Keratinocyte (primary cell): ENCODE results near the gene SLC25A19. TPM values are rescaled to one million over a fixed set of nuclear protein-coding genes. Genes with fewer than 3 reads are reported as not detected.

Source experiments
- DNase-seq: peaks from one replicate; pipeline ENCODE4 v3.0.0-alpha.2; 2011; ENCODE audit warnings: low read depth, missing footprints, low spot score
- FAIRE-seq: peaks from 2 replicates; lab custom pipeline; 2011; peaks lifted over from hg19 to GRCh38; lab: Jason Lieb, UNC
- H2AFZ ChIP-seq: 2 replicates; pipeline ENCODE4 v1.6.0; 2012; ENCODE audit warnings: low read length, control low read depth, inconsistent platforms; ENCODE audit not compliant: control insufficient read depth
- H3K27ac ChIP-seq: 2 replicates; pipeline ENCODE4 v1.5.1; 2011; ENCODE audit warnings: low read length; ENCODE audit not compliant: control insufficient read depth, insufficient read depth
- H3K27me3 ChIP-seq: 3 replicates; pipeline ENCODE4 v1.6.0; 2011; ENCODE audit warnings: low read length; ENCODE audit not compliant: control insufficient read depth, insufficient read depth; ENCODE audit errors: extremely low read depth
- H3K36me3 ChIP-seq, 2 experiments: 2 replicates in 1 of 2; 3 replicates in 1 of 2; pipeline ENCODE4 v1.5.1; 2011; ENCODE audit warnings: low read length in 2 of 2, mild to moderate bottlenecking in 1 of 2; ENCODE audit not compliant: control insufficient read depth in 2 of 2, insufficient read depth in 2 of 2; ENCODE audit errors: extremely low read depth in 1 of 2
- H3K4me1 ChIP-seq: 3 replicates; pipeline ENCODE4 v1.5.1; 2011; ENCODE audit warnings: low read length; ENCODE audit not compliant: control insufficient read depth, insufficient read depth; ENCODE audit errors: extremely low read depth
- H3K4me2 ChIP-seq: 3 replicates; pipeline ENCODE4 v1.6.0; 2011; ENCODE audit warnings: low read depth, low read length; ENCODE audit not compliant: control insufficient read depth, insufficient read depth; ENCODE audit errors: extremely low read depth
- H3K4me3 ChIP-seq, 3 experiments: fragments of 200-600 bp in 1 of 3; sonication (generic) in 1 of 3; 2 replicates in 2 of 3; 3 replicates in 1 of 3; pipeline ENCODE4 v1.5.1; 2011 to 2016; ENCODE audit warnings: low read length in 3 of 3, mild to moderate bottlenecking in 3 of 3, control low read depth in 2 of 3, inconsistent platforms in 1 of 3, low read depth in 1 of 3, mixed read lengths in 1 of 3, mixed run types in 1 of 3, moderate library complexity in 1 of 3; ENCODE audit not compliant: control insufficient read depth in 2 of 3, insufficient read depth in 2 of 3; ENCODE audit errors: extremely low read depth in 1 of 3
- H3K79me2 ChIP-seq: 2 replicates; pipeline ENCODE4 v1.6.0; 2012; ENCODE audit warnings: low read length; ENCODE audit not compliant: control insufficient read depth, insufficient read depth
- H3K9ac ChIP-seq: 3 replicates; pipeline ENCODE4 v1.6.0; 2011; ENCODE audit warnings: low read length; ENCODE audit not compliant: control insufficient read depth, insufficient read depth; ENCODE audit errors: extremely low read depth
- H3K9me1 ChIP-seq: 3 replicates; pipeline ENCODE4 v1.6.0; 2011; ENCODE audit warnings: low read length; ENCODE audit not compliant: control insufficient read depth, insufficient read depth; ENCODE audit errors: extremely low read depth
- H3K9me3 ChIP-seq: 2 replicates; pipeline ENCODE4 v1.5.1; 2012; ENCODE audit warnings: low read depth, low read length; ENCODE audit not compliant: control insufficient read depth
- H4K20me1 ChIP-seq: 3 replicates; pipeline ENCODE4 v1.6.0; 2011; ENCODE audit warnings: low read length; ENCODE audit not compliant: control insufficient read depth, insufficient read depth; ENCODE audit errors: extremely low read depth
- CTCF ChIP-seq, 3 experiments: IDR thresholded peaks in 1 of 3; conservative IDR thresholded peaks in 1 of 3; optimal IDR thresholded peaks in 1 of 3; 2 replicates in 2 of 3; 3 replicates in 1 of 3; pipeline versions ENCODE3 to v1.5.1; 2011; ENCODE audit warnings: low read length in 3 of 3, mild to moderate bottlenecking in 3 of 3, moderate library complexity in 2 of 3, control low read depth in 1 of 3, inconsistent platforms in 1 of 3; ENCODE audit not compliant: insufficient read depth in 2 of 3; ENCODE audit errors: extremely low read depth in 1 of 3
- EZH2 ChIP-seq: IDR thresholded peaks from one replicate; pipeline ENCODE4 v1.6.1; 2012; ENCODE audit warnings: inconsistent platforms, mild to moderate bottlenecking, low read length, moderate library complexity
- dilution Hi-C: fragments of 300-500 bp; cut with MboI; formaldehyde crosslinking; loops from one replicate; pipeline ENCODE4 v1.7.0; 2020; ENCODE audit warnings: low sequenced_read_pairs; ENCODE audit not compliant: extremely low pct_ligation_motif_present
- polyA plus RNA-seq, 5 experiments: library from polyadenylated mRNA; depleted of rRNA in 3 of 5; stranded (reverse) in 3 of 5; stranded (forward) in 1 of 5; unstranded in 1 of 5; fragments of >200 nt; gene quantifications; 1 replicate in 1 of 5; 2 replicates in 3 of 5; 3 replicates in 1 of 5; pipeline versions ENCODE4 v1.2.1 to v1.2.3, GENCODE V29; 2011 to 2012; ENCODE audit warnings: missing spikeins in 2 of 5, low read depth in 1 of 5, low replicate concordance in 1 of 5

The SLC25A19 gene
- polyA plus RNA-seq, 1 donor (not counting 4 experiments of a cell fraction or from before 2014, with no cell fraction given): 7.0 TPM

- Histone ChIP-seq H3K9ac (no peak overlapping the region), H3K9me1 (peaks cover 2% of the 10 kb centered on the region), H3K36me3 (peaks cover 6 to 12% of the 10 kb centered on the region in 2 experiments), H3K9me3 (no peaks in the 10 kb centered on the region), H3K4me1 (peaks cover 20% of the 10 kb centered on the region), H2AFZ (no peak overlapping the region), H3K79me2 (no peaks in the 10 kb centered on the region), H3K4me3 (no peak overlapping the region), H3K4me2 (no peak overlapping the region), H3K27me3 (no peaks in the 10 kb centered on the region), H4K20me1 (no peaks in the 10 kb centered on the region), H3K27ac (no peak overlapping the region)
- dilution Hi-C loops: no loop called here
- no peak for TF ChIP-seq CTCF (optimal IDR thresholded peaks at IDR 0.05 in 1 of 3, IDR thresholded peaks at IDR 0.05 in 1 of 3, conservative IDR thresholded peaks at IDR 0.05 in 1 of 3; ENCODE audit: extremely low read depth in 1 of 3, insufficient read depth in 2 of 3, low read length in 3 of 3)
- no peak for TF ChIP-seq EZH2
- FAIRE-seq (no peak), DNase-seq (no peak)
These were observed 15.1 kb downstream of the SLC25A19 start for GRCh38 chr17:75273977-75274708.

GRCh38 chr17:75272848-75273184, 16.4 kb downstream of the SLC25A19 start:
- no peak overlapping the region for H2AFZ ChIP-seq
- peaks cover 20% of the 10 kb centered on the region for H3K4me1 ChIP-seq
- H4K20me1 ChIP-seq: no peaks in the 10 kb centered on the region
- no peaks in the 10 kb centered on the region for H3K9me3 ChIP-seq
- H3K79me2 ChIP-seq: no peaks in the 10 kb centered on the region
- H3K9ac ChIP-seq: no peak overlapping the region
- H3K36me3 ChIP-seq: peaks cover 6 to 12% of the 10 kb centered on the region in 2 experiments
- dilution Hi-C loops: no loop called here
- no peak overlapping the region for H3K4me2 ChIP-seq
- H3K27ac ChIP-seq: no peak overlapping the region
- H3K4me3 ChIP-seq: no peak overlapping the region
- no peaks in the 10 kb centered on the region for H3K27me3 ChIP-seq
- no peak for FAIRE-seq
- H3K9me1 ChIP-seq: peaks cover 2% of the 10 kb centered on the region
- no peak for TF ChIP-seq CTCF (optimal IDR thresholded peaks at IDR 0.05 in 1 of 3, IDR thresholded peaks at IDR 0.05 in 1 of 3, conservative IDR thresholded peaks at IDR 0.05 in 1 of 3; ENCODE audit: extremely low read depth in 1 of 3, insufficient read depth in 2 of 3, low read length in 3 of 3)
- TF ChIP-seq EZH2: no peak
- no peak for DNase-seq
